ENCODE data around the gene DNAH2. TPM values are rescaled to one million over a fixed set of nuclear protein-coding genes. Genes with fewer than 3 reads are reported as not detected.

DNAH2 gene
- total RNA-seq, 1 experiment from 2014 or later: 0.17 TPM

DNA sequence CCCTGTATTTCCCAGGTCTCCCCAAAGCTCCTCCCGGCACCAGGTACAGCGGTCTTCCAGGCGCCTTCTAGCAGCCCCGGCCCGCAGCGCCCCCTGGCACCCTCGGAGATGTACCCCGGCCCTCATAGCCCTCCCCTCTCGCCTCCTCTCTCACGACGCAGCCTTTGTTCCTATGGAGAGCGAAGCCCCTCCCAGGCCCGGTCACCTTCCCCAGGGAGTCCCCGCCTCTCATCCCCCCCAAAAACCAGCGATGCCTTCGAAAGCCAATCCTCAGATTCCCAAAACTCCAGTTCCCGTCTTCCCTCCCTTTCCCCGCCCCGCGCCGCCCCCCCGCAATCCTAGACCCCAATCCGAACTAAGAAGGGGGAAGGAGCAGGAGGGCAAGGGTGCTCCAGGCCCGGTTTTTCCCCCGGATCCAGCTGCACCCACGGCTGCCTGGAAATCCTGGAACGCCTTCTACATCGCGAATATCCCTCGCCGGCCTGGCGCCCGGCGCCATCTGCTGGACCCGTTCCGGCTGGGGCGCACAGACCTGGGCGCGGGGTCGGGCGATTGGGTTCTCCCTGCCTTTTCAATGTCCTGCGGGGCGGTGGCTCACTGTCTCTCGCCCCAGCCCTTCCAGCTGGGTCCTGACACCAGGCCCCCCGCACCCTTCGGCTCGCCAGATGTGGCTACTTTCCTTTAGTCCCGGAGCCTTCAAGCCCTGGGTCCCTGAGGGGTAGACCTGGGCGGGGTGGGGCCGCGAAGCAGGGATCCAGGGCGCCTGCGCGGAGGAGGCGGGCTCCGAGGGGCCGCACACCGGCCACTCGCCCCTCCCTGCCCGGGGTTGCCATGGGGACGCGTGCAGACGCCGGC is at the start of gene DNAH2 (continued):
- TF ChIP-seq, protein P1, sequence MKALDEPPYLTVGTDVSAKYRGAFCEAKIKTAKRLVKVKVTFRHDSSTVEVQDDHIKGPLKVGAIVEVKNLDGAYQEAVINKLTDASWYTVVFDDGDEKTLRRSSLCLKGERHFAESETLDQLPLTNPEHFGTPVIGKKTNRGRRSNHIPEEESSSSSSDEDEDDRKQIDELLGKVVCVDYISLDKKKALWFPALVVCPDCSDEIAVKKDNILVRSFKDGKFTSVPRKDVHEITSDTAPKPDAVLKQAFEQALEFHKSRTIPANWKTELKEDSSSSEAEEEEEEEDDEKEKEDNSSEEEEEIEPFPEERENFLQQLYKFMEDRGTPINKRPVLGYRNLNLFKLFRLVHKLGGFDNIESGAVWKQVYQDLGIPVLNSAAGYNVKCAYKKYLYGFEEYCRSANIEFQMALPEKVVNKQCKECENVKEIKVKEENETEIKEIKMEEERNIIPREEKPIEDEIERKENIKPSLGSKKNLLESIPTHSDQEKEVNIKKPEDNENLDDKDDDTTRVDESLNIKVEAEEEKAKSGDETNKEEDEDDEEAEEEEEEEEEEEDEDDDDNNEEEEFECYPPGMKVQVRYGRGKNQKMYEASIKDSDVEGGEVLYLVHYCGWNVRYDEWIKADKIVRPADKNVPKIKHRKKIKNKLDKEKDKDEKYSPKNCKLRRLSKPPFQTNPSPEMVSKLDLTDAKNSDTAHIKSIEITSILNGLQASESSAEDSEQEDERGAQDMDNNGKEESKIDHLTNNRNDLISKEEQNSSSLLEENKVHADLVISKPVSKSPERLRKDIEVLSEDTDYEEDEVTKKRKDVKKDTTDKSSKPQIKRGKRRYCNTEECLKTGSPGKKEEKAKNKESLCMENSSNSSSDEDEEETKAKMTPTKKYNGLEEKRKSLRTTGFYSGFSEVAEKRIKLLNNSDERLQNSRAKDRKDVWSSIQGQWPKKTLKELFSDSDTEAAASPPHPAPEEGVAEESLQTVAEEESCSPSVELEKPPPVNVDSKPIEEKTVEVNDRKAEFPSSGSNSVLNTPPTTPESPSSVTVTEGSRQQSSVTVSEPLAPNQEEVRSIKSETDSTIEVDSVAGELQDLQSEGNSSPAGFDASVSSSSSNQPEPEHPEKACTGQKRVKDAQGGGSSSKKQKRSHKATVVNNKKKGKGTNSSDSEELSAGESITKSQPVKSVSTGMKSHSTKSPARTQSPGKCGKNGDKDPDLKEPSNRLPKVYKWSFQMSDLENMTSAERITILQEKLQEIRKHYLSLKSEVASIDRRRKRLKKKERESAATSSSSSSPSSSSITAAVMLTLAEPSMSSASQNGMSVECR (CRISPR knock-in tag; IDR thresholded peaks at IDR 0.05; ENCODE audit: borderline replicate concordance): 0 out of 2 replicates have a peak, but pooled peaks have one; percentile 44
- TF ChIP-seq, protein P2, sequence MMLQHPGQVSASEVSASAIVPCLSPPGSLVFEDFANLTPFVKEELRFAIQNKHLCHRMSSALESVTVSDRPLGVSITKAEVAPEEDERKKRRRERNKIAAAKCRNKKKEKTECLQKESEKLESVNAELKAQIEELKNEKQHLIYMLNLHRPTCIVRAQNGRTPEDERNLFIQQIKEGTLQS (CRISPR knock-in tag; conservative IDR thresholded peaks at IDR 0.05): no peak
- TF ChIP-seq SP1 (CRISPR knock-in tag; conservative IDR thresholded peaks at IDR 0.05) (peak; percentile 85), KAT7 (CRISPR knock-in tag; IDR thresholded peaks at IDR 0.05; ENCODE audit: borderline replicate concordance) (0 out of 2 replicates have a peak, but pooled peaks have one; percentile 71), GTF2I (CRISPR knock-in tag; conservative IDR thresholded peaks at IDR 0.05) (no peak), CREM (CRISPR knock-in tag; IDR thresholded peaks at IDR 0.05) (0 out of 2 replicates have a peak, but pooled peaks have one; percentile 67), TEAD4 (CRISPR knock-in tag; IDR thresholded peaks at IDR 0.05) (no peak), ZNF396 (CRISPR knock-in tag; IDR thresholded peaks at IDR 0.05; ENCODE audit: borderline replicate concordance) (no peak), GRHL2 (CRISPR knock-in tag; IDR thresholded peaks at IDR 0.05; ENCODE audit: insufficient replicate concordance, severe bottlenecking) (no peak), ESRRA (CRISPR knock-in tag; IDR thresholded peaks at IDR 0.05; ENCODE audit: borderline replicate concordance) (0 out of 2 replicates have a peak, but pooled peaks have one; percentile 61)
- TF ChIP-seq, protein P3, sequence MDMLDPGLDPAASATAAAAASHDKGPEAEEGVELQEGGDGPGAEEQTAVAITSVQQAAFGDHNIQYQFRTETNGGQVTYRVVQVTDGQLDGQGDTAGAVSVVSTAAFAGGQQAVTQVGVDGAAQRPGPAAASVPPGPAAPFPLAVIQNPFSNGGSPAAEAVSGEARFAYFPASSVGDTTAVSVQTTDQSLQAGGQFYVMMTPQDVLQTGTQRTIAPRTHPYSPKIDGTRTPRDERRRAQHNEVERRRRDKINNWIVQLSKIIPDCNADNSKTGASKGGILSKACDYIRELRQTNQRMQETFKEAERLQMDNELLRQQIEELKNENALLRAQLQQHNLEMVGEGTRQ (CRISPR knock-in tag; IDR thresholded peaks at IDR 0.05): peak; percentile 18
- TF ChIP-seq, protein P4, sequence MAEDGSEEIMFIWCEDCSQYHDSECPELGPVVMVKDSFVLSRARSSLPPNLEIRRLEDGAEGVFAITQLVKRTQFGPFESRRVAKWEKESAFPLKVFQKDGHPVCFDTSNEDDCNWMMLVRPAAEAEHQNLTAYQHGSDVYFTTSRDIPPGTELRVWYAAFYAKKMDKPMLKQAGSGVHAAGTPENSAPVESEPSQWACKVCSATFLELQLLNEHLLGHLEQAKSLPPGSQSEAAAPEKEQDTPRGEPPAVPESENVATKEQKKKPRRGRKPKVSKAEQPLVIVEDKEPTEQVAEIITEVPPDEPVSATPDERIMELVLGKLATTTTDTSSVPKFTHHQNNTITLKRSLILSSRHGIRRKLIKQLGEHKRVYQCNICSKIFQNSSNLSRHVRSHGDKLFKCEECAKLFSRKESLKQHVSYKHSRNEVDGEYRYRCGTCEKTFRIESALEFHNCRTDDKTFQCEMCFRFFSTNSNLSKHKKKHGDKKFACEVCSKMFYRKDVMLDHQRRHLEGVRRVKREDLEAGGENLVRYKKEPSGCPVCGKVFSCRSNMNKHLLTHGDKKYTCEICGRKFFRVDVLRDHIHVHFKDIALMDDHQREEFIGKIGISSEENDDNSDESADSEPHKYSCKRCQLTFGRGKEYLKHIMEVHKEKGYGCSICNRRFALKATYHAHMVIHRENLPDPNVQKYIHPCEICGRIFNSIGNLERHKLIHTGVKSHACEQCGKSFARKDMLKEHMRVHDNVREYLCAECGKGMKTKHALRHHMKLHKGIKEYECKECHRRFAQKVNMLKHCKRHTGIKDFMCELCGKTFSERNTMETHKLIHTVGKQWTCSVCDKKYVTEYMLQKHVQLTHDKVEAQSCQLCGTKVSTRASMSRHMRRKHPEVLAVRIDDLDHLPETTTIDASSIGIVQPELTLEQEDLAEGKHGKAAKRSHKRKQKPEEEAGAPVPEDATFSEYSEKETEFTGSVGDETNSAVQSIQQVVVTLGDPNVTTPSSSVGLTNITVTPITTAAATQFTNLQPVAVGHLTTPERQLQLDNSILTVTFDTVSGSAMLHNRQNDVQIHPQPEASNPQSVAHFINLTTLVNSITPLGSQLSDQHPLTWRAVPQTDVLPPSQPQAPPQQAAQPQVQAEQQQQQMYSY (CRISPR knock-in tag; IDR thresholded peaks at IDR 0.05): peak; percentile 100
- TF ChIP-seq, protein P5, sequence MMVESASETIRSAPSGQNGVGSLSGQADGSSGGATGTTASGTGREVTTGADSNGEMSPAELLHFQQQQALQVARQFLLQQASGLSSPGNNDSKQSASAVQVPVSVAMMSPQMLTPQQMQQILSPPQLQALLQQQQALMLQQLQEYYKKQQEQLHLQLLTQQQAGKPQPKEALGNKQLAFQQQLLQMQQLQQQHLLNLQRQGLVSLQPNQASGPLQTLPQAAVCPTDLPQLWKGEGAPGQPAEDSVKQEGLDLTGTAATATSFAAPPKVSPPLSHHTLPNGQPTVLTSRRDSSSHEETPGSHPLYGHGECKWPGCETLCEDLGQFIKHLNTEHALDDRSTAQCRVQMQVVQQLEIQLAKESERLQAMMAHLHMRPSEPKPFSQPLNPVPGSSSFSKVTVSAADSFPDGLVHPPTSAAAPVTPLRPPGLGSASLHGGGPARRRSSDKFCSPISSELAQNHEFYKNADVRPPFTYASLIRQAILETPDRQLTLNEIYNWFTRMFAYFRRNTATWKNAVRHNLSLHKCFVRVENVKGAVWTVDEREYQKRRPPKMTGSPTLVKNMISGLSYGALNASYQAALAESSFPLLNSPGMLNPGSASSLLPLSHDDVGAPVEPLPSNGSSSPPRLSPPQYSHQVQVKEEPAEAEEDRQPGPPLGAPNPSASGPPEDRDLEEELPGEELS (CRISPR knock-in tag; IDR thresholded peaks at IDR 0.05): no peak
